ENCODE measurements around the gene TKTL2. TPM values are rescaled to one million over a fixed set of nuclear protein-coding genes. Genes with fewer than 3 reads are reported as not detected.

TKTL2 gene
- polyA plus RNA-seq, result not detected in 2 replicates

GRCh38 chr4:163473576-163473975, at the start of gene TKTL2:
TKTL2 (minus strand) TSS chr4:163473754; CDS start chr4:163473734, 20 bp downstream.

GRCh38 chr4:163494360-163495241, 21.0 kb upstream of the TKTL2 start, which contains the start of gene TMA16:
TMA16 (plus strand) TSS chr4:163494690; CDS start chr4:163494802, 112 bp downstream.

Other genes starting within 250 kb of the TKTL2 start
- 20.3 and 34.7 TPM in 2 replicates for gene NPY1R, start 141.2 kb downstream of the TKTL2 start, polyA plus RNA-seq
- 2.2 TPM in 1 of 2 replicates, not detected in the other for gene NPY5R, start 129.9 kb downstream of the TKTL2 start, polyA plus RNA-seq
- 14.2 and 19.0 TPM in 2 replicates for gene TMA16, start 20.9 kb upstream of the TKTL2 start, polyA plus RNA-seq